ENCODE results near the gene ADNP2. TPM values are rescaled to one million over a fixed set of nuclear protein-coding genes. Genes with fewer than 3 reads are reported as not detected.

Gene ADNP2
- total and polyA plus RNA-seq, 2 of the 13 experiments (the other 11 are each of a cell fraction or from before 2014, with no cell fraction given) = 10.8 to 25.5 TPM

DNA sequence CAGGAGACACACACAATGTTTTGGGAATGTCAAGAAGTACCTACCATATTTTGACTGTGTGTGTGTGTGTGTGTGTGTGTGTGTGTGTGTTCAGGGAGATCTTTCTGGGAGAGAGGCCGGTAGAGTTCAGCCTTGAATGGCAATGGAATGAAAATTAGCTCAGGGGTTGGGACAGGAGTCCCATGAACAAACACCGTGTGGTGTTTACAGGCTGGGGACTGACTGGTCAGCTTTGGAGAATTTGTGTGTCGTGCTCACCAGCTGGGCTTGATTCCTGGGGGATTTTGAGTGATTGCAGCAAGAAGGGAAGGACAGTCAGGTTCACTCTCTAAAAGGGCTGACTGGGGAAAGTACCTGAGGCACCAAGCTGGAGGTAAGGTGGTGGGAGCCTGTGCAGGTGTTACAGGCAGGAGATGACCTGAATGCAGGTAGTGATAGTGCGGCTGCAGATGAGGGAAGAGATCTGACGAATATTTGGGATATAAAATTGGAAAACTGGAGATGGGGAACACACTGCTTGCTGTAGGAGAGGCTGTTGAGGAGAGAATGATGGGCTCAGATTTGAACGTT lies 2.5 kb upstream of the ADNP2 start (continued):
- TF ChIP-seq, protein P1, sequence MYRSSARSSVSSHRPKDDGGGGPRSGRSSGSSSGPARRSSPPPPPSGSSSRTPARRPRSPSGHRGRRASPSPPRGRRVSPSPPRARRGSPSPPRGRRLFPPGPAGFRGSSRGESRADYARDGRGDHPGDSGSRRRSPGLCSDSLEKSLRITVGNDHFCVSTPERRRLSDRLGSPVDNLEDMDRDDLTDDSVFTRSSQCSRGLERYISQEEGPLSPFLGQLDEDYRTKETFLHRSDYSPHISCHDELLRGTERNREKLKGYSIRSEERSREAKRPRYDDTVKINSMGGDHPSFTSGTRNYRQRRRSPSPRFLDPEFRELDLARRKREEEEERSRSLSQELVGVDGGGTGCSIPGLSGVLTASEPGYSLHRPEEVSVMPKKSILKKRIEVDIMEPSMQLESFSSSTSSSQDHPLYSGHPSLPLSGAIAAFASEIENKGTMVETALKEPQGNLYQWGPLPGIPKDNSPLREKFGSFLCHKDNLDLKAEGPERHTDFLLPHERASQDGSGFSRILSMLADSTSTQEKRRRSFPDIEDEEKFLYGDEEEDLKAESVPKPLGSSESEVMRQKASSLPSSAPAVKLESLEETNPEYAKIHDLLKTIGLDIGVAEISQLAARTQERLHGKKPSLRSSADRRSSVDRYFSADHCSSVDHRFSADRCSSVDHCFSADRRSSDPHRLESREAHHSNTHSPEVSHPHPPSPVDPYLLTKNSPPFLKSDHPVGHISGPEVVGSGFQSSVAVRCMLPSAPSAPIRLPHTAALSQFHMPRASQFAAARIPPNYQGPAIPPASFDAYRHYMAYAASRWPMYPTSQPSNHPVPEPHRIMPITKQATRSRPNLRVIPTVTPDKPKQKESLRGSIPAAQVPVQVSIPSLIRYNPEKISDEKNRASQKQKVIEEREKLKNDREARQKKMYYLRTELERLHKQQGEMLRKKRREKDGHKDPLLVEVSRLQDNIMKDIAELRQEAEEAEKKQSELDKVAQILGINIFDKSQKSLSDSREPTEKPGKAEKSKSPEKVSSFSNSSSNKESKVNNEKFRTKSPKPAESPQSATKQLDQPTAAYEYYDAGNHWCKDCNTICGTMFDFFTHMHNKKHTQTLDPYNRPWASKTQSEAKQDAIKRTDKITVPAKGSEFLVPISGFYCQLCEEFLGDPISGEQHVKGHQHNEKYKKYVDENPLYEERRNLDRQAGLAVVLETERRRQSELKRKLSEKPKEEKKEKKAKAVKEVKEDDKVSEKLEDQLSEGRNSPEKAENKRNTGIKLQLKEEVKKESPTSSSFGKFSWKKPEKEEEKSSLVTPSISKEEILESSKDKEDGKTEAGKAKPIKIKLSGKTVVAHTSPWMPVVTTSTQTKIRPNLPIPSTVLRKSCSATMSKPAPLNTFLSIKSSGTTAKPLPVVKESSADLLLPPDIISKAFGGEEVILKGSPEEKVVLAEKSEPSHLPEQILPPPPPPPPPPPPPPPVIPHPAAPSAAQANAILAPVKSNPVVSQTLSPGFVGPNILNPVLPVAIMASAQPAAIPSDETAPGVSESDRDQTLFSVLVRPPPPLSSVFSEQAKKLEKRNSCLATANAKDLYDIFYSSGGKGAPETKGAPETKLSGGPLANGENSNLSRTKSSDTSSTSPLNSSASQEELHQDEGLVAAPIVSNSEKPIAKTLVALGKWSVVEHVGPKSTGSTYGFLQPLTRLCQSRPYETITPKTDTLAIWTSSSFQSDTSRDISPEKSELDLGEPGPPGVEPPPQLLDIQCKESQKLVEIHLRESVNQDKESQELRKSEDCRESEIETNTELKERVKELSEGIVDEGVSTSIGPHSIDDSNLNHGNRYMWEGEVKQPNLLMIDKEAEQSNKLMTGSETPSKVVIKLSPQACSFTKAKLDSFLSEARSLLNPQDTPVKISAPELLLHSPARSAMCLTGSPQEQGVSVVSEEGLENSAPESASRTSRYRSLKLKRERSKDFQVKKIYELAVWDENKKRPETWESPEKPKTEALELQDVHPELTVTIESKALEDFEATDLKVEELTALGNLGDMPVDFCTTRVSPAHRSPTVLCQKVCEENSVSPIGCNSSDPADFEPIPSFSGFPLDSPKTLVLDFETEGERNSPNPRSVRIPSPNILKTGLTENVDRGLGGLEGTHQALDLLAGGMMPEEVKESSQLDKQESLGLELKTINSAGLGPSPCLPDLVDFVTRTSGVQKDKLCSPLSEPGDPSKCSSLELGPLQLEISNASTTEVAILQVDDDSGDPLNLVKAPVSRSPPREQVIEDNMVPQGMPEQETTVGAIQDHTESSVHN (CRISPR knock-in tag; IDR thresholded peaks at IDR 0.05) = no peak
- TF ChIP-seq, protein P2, sequence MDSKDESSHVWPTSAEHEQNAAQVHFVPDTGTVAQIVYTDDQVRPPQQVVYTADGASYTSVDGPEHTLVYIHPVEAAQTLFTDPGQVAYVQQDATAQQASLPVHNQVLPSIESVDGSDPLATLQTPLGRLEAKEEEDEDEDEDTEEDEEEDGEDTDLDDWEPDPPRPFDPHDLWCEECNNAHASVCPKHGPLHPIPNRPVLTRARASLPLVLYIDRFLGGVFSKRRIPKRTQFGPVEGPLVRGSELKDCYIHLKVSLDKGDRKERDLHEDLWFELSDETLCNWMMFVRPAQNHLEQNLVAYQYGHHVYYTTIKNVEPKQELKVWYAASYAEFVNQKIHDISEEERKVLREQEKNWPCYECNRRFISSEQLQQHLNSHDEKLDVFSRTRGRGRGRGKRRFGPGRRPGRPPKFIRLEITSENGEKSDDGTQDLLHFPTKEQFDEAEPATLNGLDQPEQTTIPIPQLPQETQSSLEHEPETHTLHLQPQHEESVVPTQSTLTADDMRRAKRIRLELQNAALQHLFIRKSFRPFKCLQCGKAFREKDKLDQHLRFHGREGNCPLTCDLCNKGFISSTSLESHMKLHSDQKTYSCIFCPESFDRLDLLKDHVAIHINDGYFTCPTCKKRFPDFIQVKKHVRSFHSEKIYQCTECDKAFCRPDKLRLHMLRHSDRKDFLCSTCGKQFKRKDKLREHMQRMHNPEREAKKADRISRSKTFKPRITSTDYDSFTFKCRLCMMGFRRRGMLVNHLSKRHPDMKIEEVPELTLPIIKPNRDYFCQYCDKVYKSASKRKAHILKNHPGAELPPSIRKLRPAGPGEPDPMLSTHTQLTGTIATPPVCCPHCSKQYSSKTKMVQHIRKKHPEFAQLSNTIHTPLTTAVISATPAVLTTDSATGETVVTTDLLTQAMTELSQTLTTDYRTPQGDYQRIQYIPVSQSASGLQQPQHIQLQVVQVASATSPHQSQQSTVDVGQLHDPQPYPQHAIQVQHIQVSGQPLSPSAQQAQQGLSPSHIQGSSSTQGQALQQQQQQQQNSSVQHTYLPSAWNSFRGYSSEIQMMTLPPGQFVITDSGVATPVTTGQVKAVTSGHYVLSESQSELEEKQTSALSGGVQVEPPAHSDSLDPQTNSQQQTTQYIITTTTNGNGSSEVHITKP (CRISPR knock-in tag; IDR thresholded peaks at IDR 0.05; ENCODE audit: low read depth) = no peak
- TF ChIP-seq RXRB (CRISPR knock-in tag; IDR thresholded peaks at IDR 0.05; ENCODE audit: borderline replicate concordance) (0 out of 2 replicates have a peak, but pooled peaks have one; percentile 9), ZNF839 (CRISPR knock-in tag; IDR thresholded peaks at IDR 0.05; ENCODE audit: borderline replicate concordance) (no peak), IRF2 (CRISPR knock-in tag; IDR thresholded peaks at IDR 0.05) (0 out of 2 replicates have a peak, but pooled peaks have one; percentile 33), SRSF1 (optimal IDR thresholded peaks at IDR 0.05; ENCODE audit: low read depth, low read length) (no peak), CEBPG (CRISPR knock-in tag; IDR thresholded peaks at IDR 0.05) (peak; percentile 46), ZEB1 (IDR thresholded peaks at IDR 0.05; ENCODE audit: insufficient replicate concordance, low read depth) (peak; percentile 33), ZNF501 (CRISPR knock-in tag; IDR thresholded peaks at IDR 0.05) (no peak), KMT2A (CRISPR knock-in tag; IDR thresholded peaks at IDR 0.05) (0 out of 2 replicates have a peak, but pooled peaks have one; percentile 45), LCORL (IDR thresholded peaks at IDR 0.05) (no peak), LCORL (CRISPR knock-in tag; IDR thresholded peaks at IDR 0.05) (peak; percentile 49), FOXK2 (IDR thresholded peaks at IDR 0.05) (0 out of 2 replicates have a peak, but pooled peaks have one; percentile 24)
- TF ChIP-seq, protein P3, sequence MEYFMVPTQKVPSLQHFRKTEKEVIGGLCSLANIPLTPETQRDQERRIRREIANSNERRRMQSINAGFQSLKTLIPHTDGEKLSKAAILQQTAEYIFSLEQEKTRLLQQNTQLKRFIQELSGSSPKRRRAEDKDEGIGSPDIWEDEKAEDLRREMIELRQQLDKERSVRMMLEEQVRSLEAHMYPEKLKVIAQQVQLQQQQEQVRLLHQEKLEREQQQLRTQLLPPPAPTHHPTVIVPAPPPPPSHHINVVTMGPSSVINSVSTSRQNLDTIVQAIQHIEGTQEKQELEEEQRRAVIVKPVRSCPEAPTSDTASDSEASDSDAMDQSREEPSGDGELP (IDR thresholded peaks at IDR 0.05; ENCODE audit: borderline replicate concordance, low read depth) = peak; percentile 77
- TF ChIP-seq, protein P4, sequence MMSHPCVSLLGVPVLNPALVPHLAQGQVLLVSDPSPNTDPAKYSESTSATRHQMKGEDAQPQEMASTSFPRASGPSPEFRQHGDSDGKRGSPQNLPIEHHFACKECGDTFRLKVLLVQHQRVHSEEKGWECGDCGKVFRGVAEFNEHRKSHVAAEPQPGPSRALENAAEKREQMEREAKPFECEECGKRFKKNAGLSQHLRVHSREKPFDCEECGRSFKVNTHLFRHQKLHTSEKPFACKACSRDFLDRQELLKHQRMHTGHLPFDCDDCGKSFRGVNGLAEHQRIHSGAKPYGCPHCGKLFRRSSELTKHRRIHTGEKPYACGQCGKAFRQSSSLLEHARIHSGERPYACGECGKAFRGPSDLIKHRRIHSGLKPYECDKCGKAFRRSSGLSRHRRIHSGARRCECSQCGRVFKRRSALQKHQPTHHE (CRISPR knock-in tag; IDR thresholded peaks at IDR 0.05; ENCODE audit: borderline replicate concordance) = 0 out of 2 replicates have a peak, but pooled peaks have one; percentile 37
